ENCODE data around the gene OSBPL9.

The OSBPL9 gene

GRCh38 chr1:51610637-51611036 lies 6.3 kb upstream of the OSBPL9 start:
- DNase-seq (ENCODE audit: extremely low read depth, low read depth): no peak
- no peak for TF ChIP-seq CTCF (IDR thresholded peaks at IDR 0.05; ENCODE audit: low read depth, low read length)

GRCh38 chr1:51612447-51612961 lies 4.4 kb upstream of the OSBPL9 start:
- TF ChIP-seq CTCF (IDR thresholded peaks at IDR 0.05; ENCODE audit: low read depth, low read length): no peak
- peak; percentile 51 for DNase-seq (ENCODE audit: extremely low read depth, low read depth)

DNA sequence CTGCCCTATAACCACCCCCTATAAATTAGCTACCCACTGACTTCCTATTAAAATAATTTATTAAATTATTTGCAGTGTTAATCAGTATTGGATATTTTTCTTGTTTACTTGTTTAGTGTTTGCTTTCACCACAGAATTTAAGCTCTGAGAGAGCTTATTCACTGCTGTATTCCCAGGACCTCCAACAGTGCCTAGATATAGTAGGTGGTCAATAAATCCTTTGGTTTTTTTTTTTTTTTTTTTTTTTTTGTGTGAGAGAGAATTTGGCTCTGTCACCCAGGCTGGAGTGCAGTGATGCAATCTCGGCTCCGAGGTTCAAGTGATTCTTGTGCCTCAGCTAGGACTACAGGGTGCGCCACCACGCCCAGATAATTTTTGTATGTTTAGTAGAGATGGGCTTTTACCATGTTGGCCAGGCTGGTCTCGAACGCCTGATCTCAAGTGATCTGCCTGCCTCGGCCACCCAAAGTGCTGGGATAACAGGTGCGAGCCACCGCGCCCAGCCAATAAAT lies 1.1 kb upstream of the OSBPL9 start:
- TF ChIP-seq CTCF (IDR thresholded peaks at IDR 0.05; ENCODE audit: low read depth, low read length): no peak
- DNase-seq (ENCODE audit: extremely low read depth, low read depth): no peak

GRCh38 chr1:51616490-51616889 lies 402 bp upstream of the OSBPL9 start:
- no peak for DNase-seq (ENCODE audit: extremely low read depth, low read depth)
- no peak for TF ChIP-seq CTCF (IDR thresholded peaks at IDR 0.05; ENCODE audit: low read depth, low read length)

- no peak for DNase-seq (ENCODE audit: extremely low read depth, low read depth)
- no peak for TF ChIP-seq CTCF (IDR thresholded peaks at IDR 0.05; ENCODE audit: low read depth, low read length)
Measured at GRCh38 chr1:51618715-51619114, 1.8 kb downstream of the OSBPL9 start.

DNA sequence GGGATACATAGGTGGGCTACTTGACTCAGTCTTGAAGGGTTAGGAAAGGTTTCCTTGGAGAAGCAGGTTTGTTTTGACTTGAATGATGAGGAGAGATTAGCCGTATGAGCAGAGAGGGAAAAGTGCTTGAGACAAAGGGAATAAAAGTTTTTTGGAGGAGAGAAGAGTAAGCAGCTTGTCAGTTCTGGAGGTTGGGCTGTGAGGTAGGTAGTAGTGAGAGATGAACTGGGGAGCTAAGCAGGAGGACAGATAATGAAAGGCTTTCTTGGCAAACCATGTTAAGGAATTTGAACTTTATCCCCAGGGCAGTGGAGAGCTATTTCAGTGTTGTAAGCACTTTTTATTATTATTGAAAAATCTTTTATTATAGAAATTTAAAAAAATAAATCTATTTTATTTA lies 3.6 kb downstream of the OSBPL9 start:
- no peak for TF ChIP-seq CTCF (IDR thresholded peaks at IDR 0.05; ENCODE audit: low read depth, low read length)
- DNase-seq (ENCODE audit: extremely low read depth, low read depth): no peak

- no peak for TF ChIP-seq CTCF (IDR thresholded peaks at IDR 0.05; ENCODE audit: low read depth, low read length)
- no peak for DNase-seq (ENCODE audit: extremely low read depth, low read depth)
Measured at GRCh38 chr1:51621161-51621560, 4.3 kb downstream of the OSBPL9 start.
